Tibial nerve (tissue), 4 donors: ENCODE data around the gene TRIP10.

Source experiments
- EP300 ChIP-seq, 2 donors: sonication (generic); formaldehyde crosslinking; IDR thresholded peaks; one replicate each; pipeline ENCODE4 v1.6.1; 2017; ENCODE audit warnings: antibody characterized with exemption in 2 of 2, mild to moderate bottlenecking in 1 of 2
- POLR2A ChIP-seq, 2 donors: fragments of 450-650 bp; IDR thresholded peaks; one replicate each; pipeline ENCODE4 v1.6.1; 2017; ENCODE audit warnings: antibody characterized with exemption in 2 of 2, mild to moderate bottlenecking in 2 of 2, moderate library complexity in 2 of 2
- TF ChIP-seq, protein P1 (sequence below), 5 experiments: fragments of 200-600 bp in 3 of 5; fragments of 450-650 bp in 2 of 5; sonication (generic) in 3 of 5; IDR thresholded peaks; one replicate each; pipeline ENCODE4 v1.5.1; 2016 to 2019; ENCODE audit warnings: antibody characterized with exemption in 5 of 5, mild to moderate bottlenecking in 3 of 5, moderate library complexity in 2 of 5

DNA sequence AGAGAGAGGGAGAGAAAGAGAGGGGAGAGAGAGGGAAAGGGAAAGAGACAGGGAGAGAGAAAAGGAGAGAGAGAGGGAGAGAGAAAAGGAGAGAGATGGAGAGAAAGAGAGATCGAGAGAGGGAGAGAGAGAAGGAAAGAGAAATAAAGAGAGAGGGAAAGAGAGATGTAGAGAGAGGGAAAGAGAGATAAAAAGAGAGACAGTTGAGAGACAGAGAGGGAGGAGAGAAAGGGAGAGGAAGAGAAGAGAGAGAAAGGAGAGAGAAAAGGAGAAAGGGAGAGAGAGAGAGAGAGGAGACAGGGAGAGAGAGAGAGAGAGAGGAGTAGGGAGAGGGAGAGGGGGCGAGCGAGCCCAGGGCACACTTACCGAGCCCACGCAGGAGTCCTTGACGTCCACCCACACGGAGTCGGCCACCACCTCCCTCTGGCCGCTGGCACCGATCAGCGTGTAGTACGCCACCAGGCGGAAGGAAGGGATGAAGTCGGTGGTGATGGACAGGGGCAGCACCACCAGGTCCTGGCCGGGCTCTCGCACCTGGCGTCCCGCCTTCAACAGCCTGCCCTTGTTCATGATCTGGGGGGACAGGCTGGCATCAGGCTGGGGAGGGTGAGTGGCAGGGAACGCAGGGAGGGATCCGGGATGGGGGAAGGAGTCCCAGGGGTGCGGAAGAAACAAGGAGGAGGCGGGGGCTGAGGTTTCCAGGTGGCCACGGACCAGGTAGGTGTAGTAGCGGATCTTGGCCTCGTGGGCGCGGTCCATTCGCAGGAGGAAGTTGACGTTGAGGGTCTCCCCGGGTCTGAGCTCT is 29.0 kb upstream of the TRIP10 start:
- TF ChIP-seq, protein P1, sequence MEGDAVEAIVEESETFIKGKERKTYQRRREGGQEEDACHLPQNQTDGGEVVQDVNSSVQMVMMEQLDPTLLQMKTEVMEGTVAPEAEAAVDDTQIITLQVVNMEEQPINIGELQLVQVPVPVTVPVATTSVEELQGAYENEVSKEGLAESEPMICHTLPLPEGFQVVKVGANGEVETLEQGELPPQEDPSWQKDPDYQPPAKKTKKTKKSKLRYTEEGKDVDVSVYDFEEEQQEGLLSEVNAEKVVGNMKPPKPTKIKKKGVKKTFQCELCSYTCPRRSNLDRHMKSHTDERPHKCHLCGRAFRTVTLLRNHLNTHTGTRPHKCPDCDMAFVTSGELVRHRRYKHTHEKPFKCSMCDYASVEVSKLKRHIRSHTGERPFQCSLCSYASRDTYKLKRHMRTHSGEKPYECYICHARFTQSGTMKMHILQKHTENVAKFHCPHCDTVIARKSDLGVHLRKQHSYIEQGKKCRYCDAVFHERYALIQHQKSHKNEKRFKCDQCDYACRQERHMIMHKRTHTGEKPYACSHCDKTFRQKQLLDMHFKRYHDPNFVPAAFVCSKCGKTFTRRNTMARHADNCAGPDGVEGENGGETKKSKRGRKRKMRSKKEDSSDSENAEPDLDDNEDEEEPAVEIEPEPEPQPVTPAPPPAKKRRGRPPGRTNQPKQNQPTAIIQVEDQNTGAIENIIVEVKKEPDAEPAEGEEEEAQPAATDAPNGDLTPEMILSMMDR (IDR thresholded peaks at IDR 0.05), result no peak
- TF ChIP-seq POLR2A (IDR thresholded peaks at IDR 0.05), result no peak
- TF ChIP-seq EP300 (IDR thresholded peaks at IDR 0.05), result no peak
